IMR-90 (cell line): ENCODE data around the gene PIAS2. TPM values are rescaled to one million over a fixed set of nuclear protein-coding genes. Genes with fewer than 3 reads are reported as not detected.

Source experiments
- ATAC-seq: fragments of 200-7000 bp; cut with Tn5 transposase; 2 replicates; pipeline ENCODE4 v1.9.1; 2020; ENCODE audit warnings: low read depth, mild to moderate bottlenecking, moderate library complexity
- BruUV-seq: library from RNA; stranded (reverse); fragments of 400-500 nt; replicated peaks from 2 replicates; lab custom pipeline; 2021; lab: Mats Ljungman, UMichigan
- CTCF ChIA-PET: fragments of 300-600 bp; formaldehyde crosslinking; extraction: SDS; loops from one replicate; lab custom pipeline; 2021; ENCODE audit warnings: antibody characterized with exemption; lab: Yijun Ruan, JAX
- POLR2A ChIA-PET: fragments of 300-600 bp; sonication (Branson Sonifier 250); formaldehyde crosslinking; loops from one replicate; lab custom pipeline; 2022; ENCODE audit warnings: antibody characterized with exemption; ENCODE audit not compliant: unreplicated experiment; lab: Charles Lee
- DNase-seq: peaks from one replicate; pipeline ENCODE4 v3.0.0; 2013
- H2AFZ ChIP-seq: replicated peaks from 2 replicates; pipeline ENCODE3; 2013; ENCODE audit warnings: low read length, mild to moderate bottlenecking; ENCODE audit not compliant: poor library complexity
- H2AK5ac ChIP-seq: 2 replicates; pipeline ENCODE4 v1.6.1; 2013; ENCODE audit warnings: low read depth, low read length, inconsistent platforms
- H2AK9ac ChIP-seq: replicated peaks from 2 replicates; pipeline ENCODE3; 2013; ENCODE audit warnings: mild to moderate bottlenecking, low read depth, low read length, moderate library complexity; ENCODE audit not compliant: poor library complexity
- H2BK120ac ChIP-seq: 2 replicates; pipeline ENCODE4 v1.6.1; 2013; ENCODE audit warnings: low read depth, low read length, inconsistent platforms
- H2BK15ac ChIP-seq: 3 replicates; pipeline ENCODE4 v1.6.1; 2013; ENCODE audit warnings: low read depth, low read length, inconsistent platforms
- H2BK20ac ChIP-seq: 2 replicates; pipeline ENCODE4 v1.6.1; 2013; ENCODE audit warnings: low read depth, mild to moderate bottlenecking, inconsistent platforms, low read length, moderate library complexity
- H2BK5ac ChIP-seq: 2 replicates; pipeline ENCODE4 v1.6.1; 2013; ENCODE audit warnings: mild to moderate bottlenecking, low read depth, low read length, inconsistent platforms; ENCODE audit not compliant: poor library complexity, severe bottlenecking
- H3K14ac ChIP-seq: replicated peaks from 2 replicates; pipeline ENCODE4 v1.6.1; 2013; ENCODE audit warnings: low read depth, low read length, inconsistent platforms
- H3K18ac ChIP-seq: 2 replicates; pipeline ENCODE4 v1.6.1; 2013; ENCODE audit warnings: low read depth, low read length, control low read depth
- H3K23ac ChIP-seq: 2 replicates; pipeline ENCODE4 v1.6.1; 2013; ENCODE audit warnings: low read depth, low read length, inconsistent platforms
- H3K27ac ChIP-seq: 2 replicates; pipeline ENCODE4 v1.5.1; 2013; ENCODE audit warnings: mild to moderate bottlenecking, control low read depth, low read length; ENCODE audit not compliant: insufficient read depth
- H3K27me3 ChIP-seq: 2 replicates; pipeline ENCODE4 v1.6.1; 2013; ENCODE audit warnings: low read length; ENCODE audit not compliant: control insufficient read depth, insufficient read depth
- H3K36me3 ChIP-seq: 2 replicates; pipeline ENCODE4 v1.6.1; 2013; ENCODE audit warnings: low read length, mixed read lengths; ENCODE audit not compliant: control insufficient read depth, insufficient read depth
- H3K4ac ChIP-seq: 2 replicates; pipeline ENCODE4 v1.6.1; 2013; ENCODE audit warnings: low read depth, low read length, inconsistent platforms
- H3K4me1 ChIP-seq: 2 replicates; pipeline ENCODE4 v1.6.1; 2013; ENCODE audit warnings: low read length, mixed read lengths; ENCODE audit not compliant: control insufficient read depth, insufficient read depth
- H3K4me2 ChIP-seq: 2 replicates; pipeline ENCODE4 v1.6.1; 2013; ENCODE audit warnings: low read depth, mild to moderate bottlenecking, control low read depth, low read length, moderate library complexity
- H3K4me3 ChIP-seq: 2 replicates; pipeline ENCODE4 v1.5.1; 2013; ENCODE audit warnings: low read depth, mild to moderate bottlenecking, control low read depth, low read length, moderate library complexity; ENCODE audit not compliant: insufficient read depth
- H3K56ac ChIP-seq: 2 replicates; pipeline ENCODE4 v1.6.1; 2013; ENCODE audit warnings: low read length, inconsistent platforms; ENCODE audit not compliant: insufficient read depth; ENCODE audit errors: extremely low read depth
- H3K79me1 ChIP-seq, 2 experiments: 2 replicates each; pipeline ENCODE4 v1.6.1; 2013; ENCODE audit warnings: low read length in 2 of 2, inconsistent platforms in 1 of 2, low read depth in 1 of 2
- H3K9ac ChIP-seq: 2 replicates; pipeline ENCODE4 v1.6.1; 2013; ENCODE audit warnings: low read depth, low read length, control low read depth
- H3K9me1 ChIP-seq: 2 replicates; pipeline ENCODE4 v1.6.1; 2013; ENCODE audit warnings: low read length, inconsistent platforms; ENCODE audit not compliant: insufficient read depth
- H3K9me3 ChIP-seq: 2 replicates; pipeline ENCODE4 v1.6.1; 2013; ENCODE audit warnings: low read length; ENCODE audit not compliant: control insufficient read depth, insufficient read depth
- H4K20me1 ChIP-seq: 2 replicates; pipeline ENCODE4 v1.6.1; 2013; ENCODE audit warnings: low read length, inconsistent platforms; ENCODE audit not compliant: insufficient read depth
- H4K5ac ChIP-seq: 2 replicates; pipeline ENCODE4 v1.6.1; 2013; ENCODE audit warnings: mild to moderate bottlenecking, low read depth, low read length, control low read depth
- H4K8ac ChIP-seq, 2 experiments: 2 replicates each; pipeline ENCODE4 v1.6.1; 2013; ENCODE audit warnings: low read depth in 2 of 2, low read length in 2 of 2, control low read depth in 1 of 2, inconsistent platforms in 1 of 2
- H4K91ac ChIP-seq: 2 replicates; pipeline ENCODE4 v1.6.1; 2013; ENCODE audit warnings: low read depth, low read length, inconsistent platforms; ENCODE audit not compliant: insufficient read depth
- BHLHE40 ChIP-seq: fragments of 150-350 bp; IDR thresholded peaks from 2 replicates; pipeline ENCODE4 v1.6.1; 2016; ENCODE audit warnings: mild to moderate bottlenecking, low read depth, low read length
- MAZ ChIP-seq: IDR thresholded peaks from 2 replicates; pipeline ENCODE4 v1.6.1; 2012; ENCODE audit warnings: low read depth, mild to moderate bottlenecking, low read length, improper control_type of control experiment, moderate library complexity, borderline replicate concordance
- MXI1 ChIP-seq: IDR thresholded peaks from 2 replicates; pipeline ENCODE4 v1.6.1; 2012; ENCODE audit warnings: low read depth, mild to moderate bottlenecking, low read length, moderate library complexity, borderline replicate concordance
- NFE2L2 ChIP-seq: fragments of 150-350 bp; IDR thresholded peaks from 2 replicates; pipeline ENCODE4 v1.6.1; 2016; ENCODE audit warnings: low read depth, mild to moderate bottlenecking, low read length
- POLR2A ChIP-seq: IDR thresholded peaks from 2 replicates; pipeline ENCODE4 v1.6.1; 2012; ENCODE audit warnings: mild to moderate bottlenecking, low read depth, low read length
- RAD21 ChIP-seq: IDR thresholded peaks from 2 replicates; pipeline ENCODE4 v1.6.1; 2012; ENCODE audit warnings: low read length, improper control_type of control experiment
- RFX5 ChIP-seq: IDR thresholded peaks from 2 replicates; pipeline ENCODE4 v1.8.0; 2012; ENCODE audit warnings: low read depth, mild to moderate bottlenecking, low read length, moderate library complexity
- WGBS, 2 experiments: methylation state at CpG; one replicate each; pipeline versions ENCODE4 v1.1.5 to v1.1.7; 2013; ENCODE audit warnings: missing lambda C conversion rate in 2 of 2; ENCODE audit not compliant: insufficient read length in 1 of 2; ENCODE audit errors: extremely low coverage in 2 of 2; 5-methylcytosine and 5-hydroxymethylcytosine counted together
- dilution Hi-C: fragments of 300-500 bp; cut with HindIII; formaldehyde crosslinking; loops from one replicate; pipeline ENCODE4 v1.14.3; 2018; ENCODE audit warnings: low sequenced_read_pairs; ENCODE audit not compliant: unreplicated experiment
- in situ Hi-C: fragments of 300-500 bp; cut with MboI; formaldehyde crosslinking; loops from 3 replicates; pipeline ENCODE4 v1.14.3; 2019; ENCODE audit warnings: low sequenced_read_pairs, inconsistent platforms, mixed read lengths
- intact Hi-C: fragments of 100-400 bp; cut with micrococcal nuclease; formaldehyde crosslinking; loops from 2 replicates; pipeline ENCODE4 v1.10.0; 2022
- polyA plus RNA-seq, 3 experiments: library from polyadenylated mRNA; depleted of rRNA; stranded (reverse); fragments of >200 nt; gene quantifications; 2 replicates each; pipeline ENCODE4 v1.2.3, GENCODE V29; 2012; ENCODE audit warnings: low replicate concordance in 1 of 3
- total RNA-seq: library from RNA; depleted of rRNA; stranded (reverse); fragments of >200 nt; gene quantifications from 2 replicates; pipeline ENCODE4 v1.2.3, GENCODE V29; 2012
- TF ChIP-seq, protein P1 (sequence below): conservative IDR thresholded peaks from 2 replicates; pipeline ENCODE4 v1.5.1; 2012; ENCODE audit warnings: mild to moderate bottlenecking, low read depth, low read length, improper control_type of control experiment
- TF ChIP-seq, protein P2 (sequence below): fragments of 150-350 bp; IDR thresholded peaks from 2 replicates; pipeline ENCODE4 v1.6.1; 2017; ENCODE audit warnings: mild to moderate bottlenecking, antibody characterized with exemption, low read length, low read depth

Gene PIAS2
- total and polyA plus RNA-seq, 2 of the 4 experiments (the other 2 are of a cell fraction) = 15.1 to 28.9 TPM

DNA sequence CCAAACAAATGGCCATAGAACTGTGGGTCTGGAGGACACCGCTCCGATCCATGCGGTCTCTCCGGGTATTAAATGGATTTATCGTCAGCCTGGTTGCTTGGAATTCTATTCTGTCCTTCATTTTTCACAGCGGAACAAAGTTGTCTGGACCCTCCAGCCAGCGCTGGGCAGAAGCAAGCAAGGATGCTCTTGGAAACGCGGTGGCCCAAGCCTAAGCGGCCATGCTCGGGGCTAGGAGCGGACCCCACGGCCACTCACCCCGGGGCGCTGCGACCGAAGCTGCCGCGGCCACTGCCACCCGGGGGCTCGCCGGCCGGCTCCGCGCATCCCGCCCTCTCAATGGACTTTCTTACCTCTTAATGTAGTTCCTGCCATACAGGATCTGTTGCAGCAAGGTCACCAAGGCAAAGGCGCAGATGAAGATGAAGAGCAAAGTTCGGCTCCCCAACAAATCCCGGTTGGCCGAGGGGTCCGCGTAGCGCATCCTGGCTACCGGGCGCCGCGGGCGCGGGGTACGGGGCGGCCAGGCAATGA is 161.2 kb downstream of the PIAS2 start:
- 4% methylated on average over 9 of the region's 41 CpGs; no CpG with 5 or more reads in 1 of the 2 experiments for WGBS, 2 experiments
- no peak overlapping the region for H2AK5ac ChIP-seq
- H3K27me3 ChIP-seq = peaks cover 59% of the 10 kb centered on the region
- H3K56ac ChIP-seq = no peak overlapping the region
- H4K91ac ChIP-seq = no peak overlapping the region
- TF ChIP-seq BHLHE40 (no peak), NFE2L2 (no peak), RFX5 (no peak), RAD21 (no peak), POLR2A (no peak), MAZ (no peak), MXI1 (no peak)
- TF ChIP-seq, protein P1, sequence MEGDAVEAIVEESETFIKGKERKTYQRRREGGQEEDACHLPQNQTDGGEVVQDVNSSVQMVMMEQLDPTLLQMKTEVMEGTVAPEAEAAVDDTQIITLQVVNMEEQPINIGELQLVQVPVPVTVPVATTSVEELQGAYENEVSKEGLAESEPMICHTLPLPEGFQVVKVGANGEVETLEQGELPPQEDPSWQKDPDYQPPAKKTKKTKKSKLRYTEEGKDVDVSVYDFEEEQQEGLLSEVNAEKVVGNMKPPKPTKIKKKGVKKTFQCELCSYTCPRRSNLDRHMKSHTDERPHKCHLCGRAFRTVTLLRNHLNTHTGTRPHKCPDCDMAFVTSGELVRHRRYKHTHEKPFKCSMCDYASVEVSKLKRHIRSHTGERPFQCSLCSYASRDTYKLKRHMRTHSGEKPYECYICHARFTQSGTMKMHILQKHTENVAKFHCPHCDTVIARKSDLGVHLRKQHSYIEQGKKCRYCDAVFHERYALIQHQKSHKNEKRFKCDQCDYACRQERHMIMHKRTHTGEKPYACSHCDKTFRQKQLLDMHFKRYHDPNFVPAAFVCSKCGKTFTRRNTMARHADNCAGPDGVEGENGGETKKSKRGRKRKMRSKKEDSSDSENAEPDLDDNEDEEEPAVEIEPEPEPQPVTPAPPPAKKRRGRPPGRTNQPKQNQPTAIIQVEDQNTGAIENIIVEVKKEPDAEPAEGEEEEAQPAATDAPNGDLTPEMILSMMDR = no peak
- TF ChIP-seq, protein P2, sequence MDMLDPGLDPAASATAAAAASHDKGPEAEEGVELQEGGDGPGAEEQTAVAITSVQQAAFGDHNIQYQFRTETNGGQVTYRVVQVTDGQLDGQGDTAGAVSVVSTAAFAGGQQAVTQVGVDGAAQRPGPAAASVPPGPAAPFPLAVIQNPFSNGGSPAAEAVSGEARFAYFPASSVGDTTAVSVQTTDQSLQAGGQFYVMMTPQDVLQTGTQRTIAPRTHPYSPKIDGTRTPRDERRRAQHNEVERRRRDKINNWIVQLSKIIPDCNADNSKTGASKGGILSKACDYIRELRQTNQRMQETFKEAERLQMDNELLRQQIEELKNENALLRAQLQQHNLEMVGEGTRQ = no peak
- no peak overlapping the region for H4K5ac ChIP-seq
- H3K79me1 ChIP-seq = no peaks in the 10 kb centered on the region
- H3K14ac ChIP-seq = no peak overlapping the region
- peaks cover 2% of the 10 kb centered on the region; the same call in 1 of the 2 replicates for H3K4me1 ChIP-seq
- H3K4ac ChIP-seq = no peak overlapping the region
- H2BK20ac ChIP-seq = no peak overlapping the region
- in situ Hi-C loops (no loop called here), dilution Hi-C loops (no loop called here), intact Hi-C loops (no loop called here)
- no peak overlapping the region for H3K27ac ChIP-seq
- ChIA-PET POLR2A (no interaction called here), CTCF (no interaction called here)
- no peak overlapping the region for H2BK15ac ChIP-seq
- no peak overlapping the region for H2BK5ac ChIP-seq
- H2BK120ac ChIP-seq = no peak overlapping the region
- no peak for DNase-seq
- H4K20me1 ChIP-seq = no peaks in the 10 kb centered on the region
- no peak overlapping the region; the same call in 1 of the 2 replicates for H3K4me2 ChIP-seq
- no peak for ATAC-seq
- no TSS peak for BruUV-seq
- H4K8ac ChIP-seq = no peak overlapping the region
- no peak overlapping the region for H2AK9ac ChIP-seq
- H3K9me1 ChIP-seq = no peaks in the 10 kb centered on the region
- H3K36me3 ChIP-seq = no peaks in the 10 kb centered on the region
- H3K9ac ChIP-seq = no peak overlapping the region
- no peak overlapping the region for H3K23ac ChIP-seq
- no peak overlapping the region for H3K18ac ChIP-seq
- no peak overlapping the region for H2AFZ ChIP-seq
- H3K9me3 ChIP-seq = no peaks in the 10 kb centered on the region
- no peak overlapping the region; the same call in 1 of the 2 replicates for H3K4me3 ChIP-seq
